Lower lobe of right lung (tissue), 2 donors: ENCODE data around the gene MTUS2. TPM values are rescaled to one million over a fixed set of nuclear protein-coding genes. Genes with fewer than 3 reads are reported as not detected.

ENCODE experiments used
- ATAC-seq, 2 donors: fragments of 200-7000 bp; cut with Tn5 transposase; one replicate each; pipeline ENCODE4 v1.9.1; 2020 to 2022; ENCODE audit warnings: mild to moderate bottlenecking in 2 of 2, moderate library complexity in 2 of 2
- DNase-seq: peaks from one replicate; pipeline ENCODE4 v3.0.0-alpha.2; 2020
- H3K27ac ChIP-seq: fragments of 200-600 bp; one replicate; pipeline ENCODE4 v1.8.0; 2022
- H3K27me3 ChIP-seq: fragments of 200-600 bp; one replicate; pipeline ENCODE4 v1.8.0; 2022; ENCODE audit warnings: low read depth
- H3K36me3 ChIP-seq: fragments of 200-600 bp; one replicate; pipeline ENCODE4 v1.8.0; 2022; ENCODE audit warnings: mild to moderate bottlenecking
- H3K4me1 ChIP-seq: fragments of 200-600 bp; one replicate; pipeline ENCODE4 v1.8.0; 2022
- H3K4me3 ChIP-seq: fragments of 200-600 bp; one replicate; pipeline ENCODE4 v1.8.0; 2022; ENCODE audit warnings: mild to moderate bottlenecking
- H3K9me3 ChIP-seq: fragments of 200-600 bp; one replicate; pipeline ENCODE4 v1.8.0; 2022
- CTCF ChIP-seq: fragments of 200-600 bp; IDR thresholded peaks from one replicate; pipeline ENCODE4 v1.8.0; 2022; ENCODE audit warnings: antibody characterized with exemption, mild to moderate bottlenecking
- intact Hi-C: fragments of 100-400 bp; cut with DNase I; formaldehyde crosslinking; loops from one replicate; pipeline ENCODE4 v1.11.0; 2022
- total RNA-seq: library from RNA; stranded (reverse); fragmentation: NEBNext Ultra II Directional; extraction: Animal tissue kit (Norgen Biotek cat#: 25700); gene quantifications from one replicate; pipeline ENCODE4 v1.2.1, GENCODE V29; 2021
- donor health status: DM: no; HTN: yes; CAD: no; lungs with severe emphysema.

MTUS2 gene
- total RNA-seq, 1 donor from 2014 or later, result 0.21 TPM

DNA sequence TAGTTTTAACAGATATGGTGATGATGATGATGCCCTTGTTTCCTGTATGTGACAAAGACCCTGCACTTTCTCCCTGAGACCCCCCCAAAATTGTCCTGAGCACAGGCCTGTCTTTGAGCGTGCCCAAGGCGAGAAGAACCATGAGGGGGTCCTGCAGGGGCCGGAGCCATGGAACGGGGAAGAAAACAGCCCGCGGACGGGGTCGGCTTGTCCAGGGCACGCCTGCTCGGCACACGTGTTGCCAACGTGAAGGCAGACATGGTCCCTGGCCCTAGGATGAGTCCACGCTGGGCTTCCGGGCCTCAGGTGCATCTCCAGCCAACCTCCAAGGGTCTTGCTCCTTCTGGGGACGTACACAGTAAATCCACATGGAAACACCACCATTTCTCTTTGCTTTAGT is 684.6 kb downstream of the MTUS2 start:
- H3K27ac ChIP-seq, result no peak overlapping the region
- H3K9me3 ChIP-seq, result no peaks in the 10 kb centered on the region
- no peaks in the 10 kb centered on the region for H3K27me3 ChIP-seq
- no peaks in the 10 kb centered on the region for H3K4me1 ChIP-seq
- no peak overlapping the region for H3K4me3 ChIP-seq
- no peak for ATAC-seq
- intact Hi-C loops, result no loop called here
- no peak for TF ChIP-seq CTCF
- DNase-seq, result no peak
- H3K36me3 ChIP-seq, result no peaks in the 10 kb centered on the region

GRCh38 chr13:29505511-29505910 is 685.4 kb downstream of the MTUS2 start:
- TF ChIP-seq CTCF, result no peak
- H3K4me1 ChIP-seq, result no peaks in the 10 kb centered on the region
- no peak overlapping the region for H3K4me3 ChIP-seq
- intact Hi-C loops, result no loop called here
- no peaks in the 10 kb centered on the region for H3K9me3 ChIP-seq
- ATAC-seq (no peak), DNase-seq (no peak)
- no peaks in the 10 kb centered on the region for H3K36me3 ChIP-seq
- no peaks in the 10 kb centered on the region for H3K27me3 ChIP-seq
- H3K27ac ChIP-seq, result no peak overlapping the region

GRCh38 chr13:29505950-29506349 is 685.8 kb downstream of the MTUS2 start:
- intact Hi-C loops, result no loop called here
- no peaks in the 10 kb centered on the region for H3K4me1 ChIP-seq
- no peaks in the 10 kb centered on the region for H3K27me3 ChIP-seq

DNA sequence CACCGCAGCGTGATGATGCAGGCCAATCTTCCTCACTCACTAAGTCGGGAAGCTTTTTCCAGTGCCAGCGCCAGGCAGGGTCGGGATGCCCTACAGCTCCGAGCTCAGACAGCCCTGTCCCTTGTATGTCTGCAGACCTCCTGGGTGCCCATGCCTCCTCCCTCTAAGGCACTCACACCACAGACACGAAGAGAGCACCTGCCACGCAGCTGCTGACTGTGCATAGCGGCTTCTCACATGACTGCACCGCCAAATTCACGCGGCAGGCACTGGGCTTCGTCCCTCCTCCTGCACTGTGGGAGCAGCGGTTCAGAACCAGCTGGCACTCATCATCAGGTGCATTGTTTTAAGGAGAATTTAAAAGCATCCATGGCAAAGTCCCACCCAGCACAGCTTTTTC is 687.2 kb downstream of the MTUS2 start:
- no peak for ATAC-seq
- intact Hi-C loops, result no loop called here

More at GRCh38 chr13:29505950-29506349, 685.8 kb downstream of the MTUS2 start:
- DNase-seq (no peak), ATAC-seq (no peak)
- TF ChIP-seq CTCF, result no peak
- H3K4me3 ChIP-seq, result no peak overlapping the region
- H3K36me3 ChIP-seq, result no peaks in the 10 kb centered on the region
- H3K27ac ChIP-seq, result no peak overlapping the region
- no peaks in the 10 kb centered on the region for H3K9me3 ChIP-seq

DNA sequence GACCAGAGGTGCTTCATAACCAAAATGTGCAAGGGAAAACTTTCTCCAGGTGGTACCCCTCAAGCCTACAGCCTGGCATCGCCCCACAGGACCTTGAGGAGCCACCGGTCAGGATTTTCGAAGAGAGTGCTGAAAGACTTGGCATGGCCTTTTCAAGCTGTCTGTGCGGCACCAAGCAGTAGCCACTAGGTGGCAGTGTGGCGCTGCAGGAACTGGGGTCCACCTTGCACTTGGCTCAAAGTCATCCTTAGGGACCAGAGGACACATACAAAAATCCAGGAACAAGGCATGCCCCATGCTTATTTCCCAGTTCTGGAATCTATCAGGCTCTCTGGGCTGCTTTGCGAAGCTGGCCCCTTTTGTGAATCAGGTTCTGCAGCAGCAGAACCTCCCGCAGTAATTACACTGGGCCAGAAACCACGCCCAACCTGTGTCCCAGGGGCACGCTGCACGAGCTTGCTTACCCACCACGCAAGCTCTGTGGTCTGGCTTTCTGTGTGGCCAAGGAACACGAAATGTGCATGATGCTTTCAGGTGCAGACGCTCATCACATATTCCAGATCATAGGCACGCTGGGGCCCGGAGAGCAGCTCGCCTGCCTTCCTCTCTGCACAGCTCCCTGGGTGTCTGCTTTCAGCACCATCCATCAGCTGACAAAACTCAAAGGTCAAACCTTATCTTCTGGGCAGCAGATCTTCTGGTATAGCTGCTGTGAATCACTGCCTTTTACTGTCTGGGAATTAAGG is 688.2 kb downstream of the MTUS2 start:
- DNase-seq (peak; percentile 83), ATAC-seq (peak; percentile 83 to 89)
- intact Hi-C loops, result no loop called here
- H3K9me3 ChIP-seq, result no peaks in the 10 kb centered on the region
- no peaks in the 10 kb centered on the region for H3K27me3 ChIP-seq
- peak; percentile 98 for TF ChIP-seq CTCF
- H3K4me1 ChIP-seq, result no peaks in the 10 kb centered on the region
- H3K4me3 ChIP-seq, result no peak overlapping the region
- no peaks in the 10 kb centered on the region for H3K36me3 ChIP-seq
- no peak overlapping the region for H3K27ac ChIP-seq

More for the DNA sequence above, 687.2 kb downstream of the MTUS2 start:
- no peaks in the 10 kb centered on the region for H3K36me3 ChIP-seq
- no peak overlapping the region for H3K4me3 ChIP-seq
- DNase-seq, result no peak
- H3K9me3 ChIP-seq, result no peaks in the 10 kb centered on the region
- H3K27me3 ChIP-seq, result no peaks in the 10 kb centered on the region
- H3K27ac ChIP-seq, result no peak overlapping the region
- no peak for TF ChIP-seq CTCF
- H3K4me1 ChIP-seq, result no peaks in the 10 kb centered on the region
